ENCODE measurements around the gene FAM162B. TPM values are rescaled to one million over a fixed set of nuclear protein-coding genes. Genes with fewer than 3 reads are reported as not detected.
A peak's percentile ranks its signal among the peaks of the same experiment; 100 is the strongest.

Gene FAM162B
- polyA plus RNA-seq (ENCODE audit: insufficient read length in 3 of 3) = 1 to 10 TPM; 3.5 to 7.0 (median 5.6) TPM
- long read RNA-seq, donor 1, transcript FAM162B-201 (4 exons, 1,036 nt) = major isoform, 5 of 5 reads
- long read RNA-seq, donor 1, partial matches to known transcripts = 0 of 5 reads
- long read RNA-seq, donor 1, other reads (novel, unspliced or antisense) = 0 of 5 reads
- long read RNA-seq, donor 2, transcript FAM162B-201 (4 exons, 1,036 nt) = major isoform, 6 of 6 reads
- long read RNA-seq, donor 2, partial matches to known transcripts = 0 of 6 reads
- long read RNA-seq, donor 2, other reads (novel, unspliced or antisense) = 0 of 6 reads
- long read RNA-seq, donor 3, partial matches to known transcripts = 0 of 1 reads
- long read RNA-seq, donor 3, other reads (novel, unspliced or antisense) = 0 of 1 reads
- long read RNA-seq, donor 4, transcript FAM162B-201 (4 exons, 1,036 nt) = major isoform, 11 of 11 reads
- long read RNA-seq, donor 4, partial matches to known transcripts = 0 of 11 reads
- long read RNA-seq, donor 4, other reads (novel, unspliced or antisense) = 0 of 11 reads
- long read RNA-seq, donor 5, partial matches to known transcripts = 0 of 3 reads
- long read RNA-seq, donor 5, other reads (novel, unspliced or antisense) = 0 of 3 reads
- long read RNA-seq, donor 6, partial matches to known transcripts = 0 of 4 reads
- long read RNA-seq, donor 6, other reads (novel, unspliced or antisense) = 0 of 4 reads
- long read RNA-seq, donor 7, transcript FAM162B-201 (4 exons, 1,036 nt) = major isoform, 13 of 13 reads
- long read RNA-seq, donor 7, partial matches to known transcripts = 0 of 13 reads
- long read RNA-seq, donor 7, other reads (novel, unspliced or antisense) = 0 of 13 reads
- long read RNA-seq, donor 8, partial matches to known transcripts = 0 of 1 reads
- long read RNA-seq, donor 8, other reads (novel, unspliced or antisense) = 0 of 1 reads
- long read RNA-seq, donor 9, partial matches to known transcripts = 0 of 3 reads
- long read RNA-seq, donor 9, other reads (novel, unspliced or antisense) = 0 of 3 reads
- long read RNA-seq, donor 10, transcript FAM162B-201 (4 exons, 1,036 nt) = major isoform, 8 of 8 reads
- long read RNA-seq, donor 10, partial matches to known transcripts = 0 of 8 reads
- long read RNA-seq, donor 10, other reads (novel, unspliced or antisense) = 0 of 8 reads
- long read RNA-seq, donor 11, partial matches to known transcripts = 0 of 4 reads
- long read RNA-seq, donor 11, other reads (novel, unspliced or antisense) = 0 of 4 reads
- long read RNA-seq, donor 12, transcript FAM162B-201 (4 exons, 1,036 nt) = major isoform, 8 of 8 reads
- long read RNA-seq, donor 12, partial matches to known transcripts = 0 of 8 reads
- long read RNA-seq, donor 12, other reads (novel, unspliced or antisense) = 0 of 8 reads
- long read RNA-seq, donor 13, partial matches to known transcripts = 0 of 4 reads
- long read RNA-seq, donor 13, other reads (novel, unspliced or antisense) = 0 of 4 reads
- long read RNA-seq, donor 14, transcript FAM162B-201 (4 exons, 1,036 nt) = major isoform, 13 of 13 reads
- long read RNA-seq, donor 14, partial matches to known transcripts = 0 of 13 reads
- long read RNA-seq, donor 14, other reads (novel, unspliced or antisense) = 0 of 13 reads
- long read RNA-seq, donor 15, transcript FAM162B-201 (4 exons, 1,036 nt) = major isoform, 6 of 6 reads
- long read RNA-seq, donor 15, partial matches to known transcripts = 0 of 6 reads
- long read RNA-seq, donor 15, other reads (novel, unspliced or antisense) = 0 of 6 reads
- long read RNA-seq, donor 16, transcript FAM162B-201 (4 exons, 1,036 nt) = major isoform, 6 of 11 reads
- long read RNA-seq, donor 16, partial matches to known transcripts = 5 of 11 reads
- long read RNA-seq, donor 16, other reads (novel, unspliced or antisense) = 0 of 11 reads

DNA sequence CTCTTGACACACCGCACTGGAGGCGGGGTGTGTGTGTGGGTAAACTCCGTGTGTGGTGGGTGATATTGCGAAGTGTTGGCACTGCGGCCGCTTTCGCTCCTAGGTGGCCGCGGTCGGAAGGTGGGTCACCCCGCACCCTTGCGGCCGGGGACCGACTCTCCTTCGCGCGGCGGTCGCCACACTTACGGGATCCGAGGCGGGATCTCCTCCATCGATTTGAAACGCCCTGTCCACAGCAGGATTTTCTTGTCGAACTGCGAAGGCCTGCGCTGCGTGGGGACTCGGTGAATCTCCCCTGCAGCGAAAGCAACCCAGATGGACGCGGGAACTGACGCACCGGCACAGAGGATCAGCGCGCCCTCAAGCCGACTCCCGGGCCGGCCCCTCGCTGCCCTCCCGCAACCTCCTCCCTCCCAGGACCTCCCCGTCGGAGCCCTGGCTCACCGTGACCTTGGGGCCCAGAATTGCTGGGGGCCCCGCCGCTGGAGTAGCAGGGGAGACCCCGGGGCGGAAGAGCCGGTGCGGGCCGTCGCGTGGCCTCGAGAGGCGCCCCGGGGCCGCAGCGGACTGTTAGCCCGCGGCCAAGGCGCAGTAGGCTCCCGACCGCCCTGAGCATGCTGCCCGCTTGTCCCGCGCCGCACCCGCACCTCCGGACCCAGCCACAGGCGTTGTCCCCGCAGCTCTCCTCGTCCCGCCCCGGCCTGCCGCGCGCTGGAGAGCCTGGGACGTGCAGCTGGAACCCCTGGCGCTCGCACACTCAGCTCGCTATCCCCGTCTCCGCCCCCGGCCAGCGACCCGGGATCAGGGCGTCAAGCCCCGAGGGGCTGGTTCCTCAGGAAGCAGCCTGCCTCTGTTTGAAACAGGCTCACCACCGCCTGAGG, at the start of gene FAM162B:
FAM162B (minus strand) TSS at position 759 of the 881 bp plus-strand sequence; CDS start at position 616, 143 bp downstream.
- peak; percentile 26 for DNase-seq

- DNase-seq = no peak
Observed at GRCh38 chr6:116812051-116812650, 46.6 kb upstream of the FAM162B start.

GRCh38 chr6:116801971-116802370, 36.5 kb upstream of the FAM162B start:
- no peak for DNase-seq

DNA sequence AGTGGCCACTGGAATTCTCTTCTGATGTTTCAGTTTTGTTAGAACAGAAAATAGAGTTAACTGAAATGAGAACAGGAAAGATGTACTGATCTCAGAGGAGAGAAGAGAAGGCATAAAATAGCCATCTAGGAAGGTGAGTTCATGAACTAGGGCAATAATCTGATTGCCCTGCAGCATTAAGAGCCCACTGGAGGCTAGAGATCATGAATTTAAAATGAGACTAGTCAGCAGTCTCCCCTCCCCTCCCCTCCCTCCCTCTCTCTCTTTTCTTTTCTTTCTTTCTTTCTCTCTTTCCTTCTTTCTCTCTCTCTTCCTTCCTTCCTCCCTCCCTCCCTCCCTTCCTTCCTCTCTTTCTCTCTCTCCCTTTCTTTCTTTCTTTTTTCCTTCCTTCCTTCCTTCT, 34.4 kb upstream of the FAM162B start:
- no peak for DNase-seq

DNA sequence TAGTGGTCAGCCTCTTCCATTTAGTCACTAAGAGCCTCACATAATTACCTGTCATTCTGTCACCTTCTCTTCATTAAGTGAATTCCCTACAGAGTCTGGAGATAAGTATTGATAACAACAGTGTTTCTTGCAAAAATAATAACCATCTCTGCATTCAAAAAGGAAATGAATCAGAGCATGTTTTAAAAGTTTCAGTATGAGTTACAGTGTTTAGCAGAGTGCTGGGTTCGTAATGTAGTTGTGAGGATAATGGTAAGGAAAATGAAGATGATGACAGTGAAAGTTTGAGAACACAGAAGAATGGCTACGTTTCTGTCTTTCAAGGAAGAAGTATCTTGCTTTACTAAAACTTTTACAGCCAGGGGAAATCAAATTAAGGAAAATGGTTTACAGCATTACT, 32.1 kb upstream of the FAM162B start:
- no peak for DNase-seq

DNA sequence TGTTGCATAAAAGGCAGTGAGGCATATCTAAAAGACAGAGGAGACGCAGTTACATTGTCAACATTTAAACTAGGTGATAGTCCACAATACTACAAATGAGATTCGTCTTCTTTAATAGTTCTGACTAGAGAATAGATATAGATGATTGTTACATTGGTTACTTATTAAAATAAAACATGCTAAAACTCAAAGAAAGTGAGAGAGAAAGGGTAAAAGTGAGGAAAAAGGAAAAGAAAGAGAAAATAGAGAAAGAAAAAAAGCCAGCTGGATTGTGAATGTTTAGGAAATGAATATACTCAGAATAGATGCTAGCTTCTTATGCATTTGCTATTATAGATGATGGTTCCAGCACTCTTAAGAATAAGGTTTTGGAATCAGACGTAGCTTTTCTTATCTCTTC, 27.7 kb upstream of the FAM162B start:
- no peak for DNase-seq

DNA sequence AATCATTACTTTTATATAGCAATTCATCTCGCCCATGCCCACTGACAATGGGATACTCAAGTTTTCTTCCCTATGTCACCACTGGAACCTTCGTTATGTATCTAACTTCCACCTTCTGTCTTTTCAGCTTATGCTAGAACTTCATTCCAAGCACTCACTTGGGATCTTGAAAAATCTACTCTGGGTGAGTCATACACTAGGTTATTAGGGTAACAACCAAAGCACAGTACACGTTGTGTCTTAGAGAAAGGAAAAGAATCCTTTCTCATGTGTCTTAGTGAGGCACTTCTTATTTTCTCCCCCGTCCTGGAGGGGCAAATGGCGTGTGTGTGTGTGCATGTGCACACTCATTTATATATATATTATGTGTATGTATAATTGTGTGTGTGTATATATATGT, 18.3 kb upstream of the FAM162B start:
- no peak for DNase-seq

GRCh38 chr6:116779573-116780164, 14.2 kb upstream of the FAM162B start:
- peak; percentile 43 for DNase-seq

- no peak for DNase-seq
Observed at GRCh38 chr6:116773886-116774285, 8.4 kb upstream of the FAM162B start.

- no peak for DNase-seq
Observed at GRCh38 chr6:116772450-116772849, 6.9 kb upstream of the FAM162B start.

DNA sequence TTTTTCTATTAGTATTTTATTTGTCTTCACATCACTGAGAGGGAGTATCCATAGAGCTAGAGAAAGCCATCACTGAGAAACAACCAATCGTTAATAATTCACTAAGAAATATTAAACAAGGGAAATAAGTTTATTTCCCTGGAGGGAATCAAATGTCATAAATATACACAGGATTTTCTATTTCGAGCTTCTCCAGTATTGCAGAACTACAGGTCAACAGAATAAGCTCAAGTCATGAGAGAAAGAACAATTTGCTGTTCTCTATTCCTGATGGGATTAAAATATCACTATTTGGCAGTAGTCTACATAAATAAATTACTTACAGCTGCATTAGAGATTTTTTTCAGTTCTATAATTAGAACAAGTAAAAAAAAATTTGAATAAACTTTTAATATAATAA, 2.2 kb upstream of the FAM162B start:
- no peak for DNase-seq

DNA sequence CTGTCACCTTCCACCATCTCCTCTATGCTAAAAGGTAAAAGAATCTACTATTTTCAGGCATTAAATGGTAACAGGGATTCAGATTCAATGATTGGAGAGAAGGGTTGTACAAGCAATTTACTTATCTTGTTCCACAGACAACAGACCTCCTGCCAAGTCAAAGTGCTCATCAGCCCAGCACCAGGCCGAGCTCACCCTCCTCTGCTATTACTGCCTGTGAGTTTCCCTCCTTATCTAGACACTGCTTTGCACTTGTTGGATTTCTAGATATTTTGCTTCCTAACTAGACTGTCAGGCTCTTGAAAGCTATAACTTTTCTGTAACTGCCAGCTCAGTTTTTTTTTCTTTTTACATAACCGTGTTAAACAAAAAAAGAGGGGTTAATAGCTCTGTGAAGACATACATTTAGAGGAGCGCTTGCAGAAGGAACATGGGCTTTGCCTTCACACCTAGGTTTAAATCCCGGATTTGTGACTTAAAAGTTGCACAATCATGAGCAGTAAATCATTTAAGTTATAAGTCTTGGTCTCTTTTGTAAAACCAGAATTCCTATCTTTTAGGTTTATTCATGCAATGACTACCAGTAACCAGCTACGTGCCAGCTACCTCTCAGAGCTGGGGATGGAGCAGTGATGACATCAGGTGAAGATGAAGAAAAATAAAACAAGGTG, 1.1 kb upstream of the FAM162B start:
- DNase-seq = no peak

DNA sequence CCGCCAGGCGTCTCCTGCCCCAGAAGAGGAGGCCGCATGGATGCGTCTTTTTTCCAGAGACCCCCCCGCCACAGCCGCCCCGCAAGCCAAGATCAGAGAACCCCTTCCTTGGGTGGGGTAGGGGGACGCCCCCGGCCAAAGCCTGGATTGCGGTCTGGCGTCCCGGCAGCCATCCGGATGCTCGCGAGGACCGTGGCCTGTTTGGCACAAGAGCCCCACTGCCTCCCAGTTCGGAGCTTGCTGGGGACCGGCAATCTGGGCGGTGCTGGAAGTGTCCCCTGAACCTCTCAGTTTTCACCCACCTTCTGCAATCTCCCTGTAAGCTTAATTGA, 924 bp downstream of the FAM162B start:
- DNase-seq = no peak

DNA sequence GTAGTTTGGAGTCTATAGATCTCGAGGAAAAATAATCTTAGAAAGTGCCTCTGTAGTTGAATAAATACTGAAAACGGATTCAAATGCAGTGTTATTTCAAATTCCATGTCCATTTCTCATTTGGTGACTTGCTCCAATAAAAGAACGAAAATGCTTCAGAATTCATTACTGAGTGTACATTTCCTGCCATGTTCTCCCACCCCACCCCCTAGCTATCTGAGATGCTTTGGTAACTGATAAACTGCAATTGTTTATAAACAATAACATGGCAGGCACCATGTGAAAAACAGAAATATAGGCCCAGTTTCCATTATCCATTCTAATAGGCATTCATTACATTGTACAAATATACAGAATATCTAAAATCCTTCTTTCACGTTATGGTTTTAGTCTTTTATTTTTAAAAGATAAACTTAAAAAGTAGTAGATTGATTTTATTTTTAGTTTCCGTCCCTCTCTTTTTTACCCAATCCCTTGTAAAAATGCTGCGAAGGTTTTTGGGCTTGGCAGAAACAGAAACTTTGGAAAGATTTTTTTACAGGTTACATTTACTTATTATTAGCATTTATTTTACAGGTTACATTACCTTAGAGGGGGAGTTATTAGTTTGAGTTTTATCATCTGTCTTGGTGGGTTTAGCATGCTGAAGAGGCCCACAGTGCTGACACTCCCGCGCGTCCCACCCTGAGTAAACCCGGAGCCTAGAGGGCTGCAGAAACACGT, 1.5 kb downstream of the FAM162B start:
- no peak for DNase-seq

DNA sequence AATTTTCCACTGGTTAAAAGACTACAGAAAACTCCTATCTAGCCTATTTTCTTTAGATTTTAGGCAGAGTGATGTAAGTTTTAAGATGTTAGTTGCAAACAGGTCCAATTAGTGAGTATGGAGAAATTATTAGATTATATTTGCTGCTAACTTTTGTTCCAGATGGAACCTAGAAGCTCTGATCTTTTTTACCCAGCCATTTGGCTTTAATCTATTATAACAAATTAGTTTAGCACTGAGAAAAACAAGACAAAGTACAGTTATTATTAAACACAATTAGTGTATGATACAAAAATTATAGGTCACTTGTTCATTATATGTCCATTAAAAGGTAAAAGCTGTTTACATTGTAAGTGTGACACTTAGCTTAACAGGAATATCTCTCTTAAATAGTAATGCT, 2.5 kb downstream of the FAM162B start:
- DNase-seq = no peak

- no peak for DNase-seq
Observed at GRCh38 chr6:116762235-116762634, 3.3 kb downstream of the FAM162B start.

- no peak for DNase-seq
Observed at GRCh38 chr6:116761779-116762178, 3.7 kb downstream of the FAM162B start.

- DNase-seq = no peak
Observed at GRCh38 chr6:116745176-116745575, 20.3 kb downstream of the FAM162B start.
